ENCODE measurements around the gene ARHGAP36.

ARHGAP36 gene

DNA sequence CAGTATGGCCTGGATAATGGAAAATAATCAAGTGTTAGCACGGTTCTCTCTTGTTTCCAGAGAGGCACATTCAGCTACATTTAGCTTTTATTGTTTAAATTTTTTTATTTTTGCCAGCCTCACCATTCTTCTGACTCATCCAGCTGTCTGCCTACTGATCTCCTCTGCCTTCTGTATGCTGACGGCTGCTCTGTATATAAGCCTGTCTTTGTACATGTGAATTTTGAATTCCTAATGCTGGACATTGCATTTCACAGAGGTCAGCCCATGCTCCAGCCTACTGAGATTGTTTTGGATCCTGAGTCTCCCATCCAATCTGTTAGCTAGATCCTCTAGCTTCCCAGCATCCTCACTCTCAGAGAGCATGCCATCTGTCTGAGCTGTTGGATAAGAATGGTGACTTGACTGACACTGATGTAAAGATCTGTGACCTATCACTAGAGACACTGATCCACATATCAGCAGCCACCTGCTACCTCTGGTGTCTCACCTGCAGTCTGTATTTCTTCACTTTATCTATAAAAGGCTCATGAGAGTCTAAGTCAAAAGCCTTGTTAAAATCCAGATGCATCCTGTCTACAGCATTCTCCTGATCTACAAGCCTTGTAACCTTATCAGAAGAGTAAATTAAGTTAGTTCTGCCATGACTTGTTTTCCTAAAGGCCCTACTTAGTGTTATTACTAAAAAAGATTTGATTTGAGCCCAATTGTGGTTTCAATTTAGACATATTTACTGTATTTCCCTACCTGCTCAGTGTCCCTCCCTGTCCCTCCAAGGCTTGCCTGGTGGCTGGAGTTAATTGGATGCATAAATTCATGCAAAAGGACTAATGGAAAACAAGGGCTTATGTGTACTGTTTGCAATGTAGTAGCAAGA is 25.6 kb upstream of the ARHGAP36 start:
- no peak overlapping the region for H3K4me3 ChIP-seq (ENCODE audit: insufficient read depth, low read length, poor library complexity, severe bottlenecking)
- H3K27ac ChIP-seq (ENCODE audit: low read depth, low read length), result no peak overlapping the region
- TF ChIP-seq, protein P1, sequence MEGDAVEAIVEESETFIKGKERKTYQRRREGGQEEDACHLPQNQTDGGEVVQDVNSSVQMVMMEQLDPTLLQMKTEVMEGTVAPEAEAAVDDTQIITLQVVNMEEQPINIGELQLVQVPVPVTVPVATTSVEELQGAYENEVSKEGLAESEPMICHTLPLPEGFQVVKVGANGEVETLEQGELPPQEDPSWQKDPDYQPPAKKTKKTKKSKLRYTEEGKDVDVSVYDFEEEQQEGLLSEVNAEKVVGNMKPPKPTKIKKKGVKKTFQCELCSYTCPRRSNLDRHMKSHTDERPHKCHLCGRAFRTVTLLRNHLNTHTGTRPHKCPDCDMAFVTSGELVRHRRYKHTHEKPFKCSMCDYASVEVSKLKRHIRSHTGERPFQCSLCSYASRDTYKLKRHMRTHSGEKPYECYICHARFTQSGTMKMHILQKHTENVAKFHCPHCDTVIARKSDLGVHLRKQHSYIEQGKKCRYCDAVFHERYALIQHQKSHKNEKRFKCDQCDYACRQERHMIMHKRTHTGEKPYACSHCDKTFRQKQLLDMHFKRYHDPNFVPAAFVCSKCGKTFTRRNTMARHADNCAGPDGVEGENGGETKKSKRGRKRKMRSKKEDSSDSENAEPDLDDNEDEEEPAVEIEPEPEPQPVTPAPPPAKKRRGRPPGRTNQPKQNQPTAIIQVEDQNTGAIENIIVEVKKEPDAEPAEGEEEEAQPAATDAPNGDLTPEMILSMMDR (IDR thresholded peaks at IDR 0.05; ENCODE audit: insufficient read depth, low read length, poor library complexity, severe bottlenecking), result no peak
- TF ChIP-seq EZH2phosphoT487 (conservative IDR thresholded peaks at IDR 0.05; ENCODE audit: low read length), result no peak
- H2AFZ ChIP-seq (ENCODE audit: low read depth, low read length, severe bottlenecking), result no peak overlapping the region
- no peaks in the 10 kb centered on the region for H3K9me2 ChIP-seq (replicated peaks; ENCODE audit: insufficient read depth, low read length)
- no peak overlapping the region for H3K4me2 ChIP-seq (ENCODE audit: low read depth, low read length, poor library complexity, severe bottlenecking)
- H3K9me3 ChIP-seq (ENCODE audit: insufficient read depth, low read length), result no peaks in the 10 kb centered on the region
- no peaks in the 10 kb centered on the region for H3K79me2 ChIP-seq (ENCODE audit: insufficient read depth, low read length)
- H3F3A ChIP-seq (ENCODE audit: insufficient read depth), result no peaks in the 10 kb centered on the region
- no peaks in the 10 kb centered on the region for H4K20me1 ChIP-seq (ENCODE audit: low read depth, low read length)
- no peak overlapping the region for H3K9ac ChIP-seq (ENCODE audit: low read length)
- H3K27me3 ChIP-seq (ENCODE audit: low read length), result no peaks in the 10 kb centered on the region
- H3K36me3 ChIP-seq (ENCODE audit: low read length), result no peaks in the 10 kb centered on the region

DNA sequence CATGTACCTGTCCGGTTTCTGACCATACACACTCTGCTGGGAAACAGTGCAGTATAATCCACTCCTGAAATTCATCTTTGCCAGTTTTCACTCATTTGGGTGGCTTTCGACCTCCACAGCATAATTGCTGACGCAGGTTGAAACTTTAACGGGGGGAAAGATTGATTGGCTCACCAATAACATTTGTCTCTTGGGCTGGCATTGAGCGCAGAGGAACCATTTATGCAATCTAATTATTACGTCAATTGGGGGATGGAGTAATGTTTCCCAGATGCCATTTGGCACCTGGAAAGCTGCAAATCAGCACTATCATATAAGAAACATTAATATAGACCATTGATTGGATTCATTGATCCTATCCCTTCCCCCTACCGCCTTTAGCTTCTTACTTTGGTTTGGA is 24.1 kb upstream of the ARHGAP36 start:
- Histone ChIP-seq H3K36me3 (ENCODE audit: low read length) (no peaks in the 10 kb centered on the region), H3K4me3 (ENCODE audit: insufficient read depth, low read length, poor library complexity, severe bottlenecking) (no peak overlapping the region), H3K27me3 (ENCODE audit: low read length) (no peaks in the 10 kb centered on the region), H3K9me2 (replicated peaks; ENCODE audit: insufficient read depth, low read length) (no peaks in the 10 kb centered on the region), H3K79me2 (ENCODE audit: insufficient read depth, low read length) (no peaks in the 10 kb centered on the region), H3K4me2 (ENCODE audit: low read depth, low read length, poor library complexity, severe bottlenecking) (no peak overlapping the region), H4K20me1 (ENCODE audit: low read depth, low read length) (no peaks in the 10 kb centered on the region), H3K9ac (ENCODE audit: low read length) (no peak overlapping the region), H2AFZ (ENCODE audit: low read depth, low read length, severe bottlenecking) (no peak overlapping the region), H3K27ac (ENCODE audit: low read depth, low read length) (no peak overlapping the region), H3F3A (ENCODE audit: insufficient read depth) (no peaks in the 10 kb centered on the region), H3K9me3 (ENCODE audit: insufficient read depth, low read length) (no peaks in the 10 kb centered on the region)
- TF ChIP-seq, protein P1 (IDR thresholded peaks at IDR 0.05; ENCODE audit: insufficient read depth, low read length, poor library complexity, severe bottlenecking), result no peak
- TF ChIP-seq EZH2phosphoT487 (conservative IDR thresholded peaks at IDR 0.05; ENCODE audit: low read length), result no peak

DNA sequence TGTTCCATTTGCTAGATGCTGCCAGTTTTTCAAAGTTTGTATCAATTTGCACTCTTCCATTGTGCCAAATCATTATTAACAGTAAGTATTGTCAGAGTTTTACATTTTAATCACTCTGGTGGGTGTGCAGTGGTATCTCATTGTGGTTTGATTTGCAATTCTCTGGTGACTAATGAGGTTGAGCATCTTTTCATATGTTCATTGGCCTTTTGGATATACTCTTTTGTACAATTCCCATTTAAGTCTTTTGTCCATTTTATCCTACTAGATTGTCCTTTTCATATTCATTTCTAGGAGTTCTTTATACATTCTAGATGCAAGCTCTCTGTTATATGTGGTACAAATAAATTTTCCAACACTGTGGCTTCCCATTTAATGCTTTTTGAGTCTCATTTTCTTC is 17.4 kb upstream of the ARHGAP36 start:
- Histone ChIP-seq H4K20me1 (ENCODE audit: low read depth, low read length) (no peaks in the 10 kb centered on the region), H2AFZ (ENCODE audit: low read depth, low read length, severe bottlenecking) (no peak overlapping the region), H3K9me2 (replicated peaks; ENCODE audit: insufficient read depth, low read length) (no peaks in the 10 kb centered on the region), H3K4me2 (ENCODE audit: low read depth, low read length, poor library complexity, severe bottlenecking) (no peak overlapping the region), H3K27ac (ENCODE audit: low read depth, low read length) (no peak overlapping the region), H3K27me3 (ENCODE audit: low read length) (no peaks in the 10 kb centered on the region), H3K4me3 (ENCODE audit: insufficient read depth, low read length, poor library complexity, severe bottlenecking) (no peak overlapping the region), H3K79me2 (ENCODE audit: insufficient read depth, low read length) (no peaks in the 10 kb centered on the region), H3K36me3 (ENCODE audit: low read length) (no peaks in the 10 kb centered on the region), H3K9me3 (ENCODE audit: insufficient read depth, low read length) (no peaks in the 10 kb centered on the region), H3F3A (ENCODE audit: insufficient read depth) (no peaks in the 10 kb centered on the region), H3K9ac (ENCODE audit: low read length) (no peak overlapping the region)
- TF ChIP-seq, protein P1 (IDR thresholded peaks at IDR 0.05; ENCODE audit: insufficient read depth, low read length, poor library complexity, severe bottlenecking), result no peak
- no peak for TF ChIP-seq EZH2phosphoT487 (conservative IDR thresholded peaks at IDR 0.05; ENCODE audit: low read length)
